A673 (cell line): ENCODE data around the gene ZNF580.

ENCODE experiments used
- EZH2 ChIP-seq: fragments of 200-600 bp; sonication (generic); IDR thresholded peaks from 2 replicates; pipeline ENCODE4 v1.6.1; 2017; ENCODE audit warnings: borderline replicate concordance, low read depth, mild to moderate bottlenecking, mixed read lengths, antibody characterized with exemption, low read length; ENCODE audit not compliant: poor library complexity, severe bottlenecking
- TF ChIP-seq, protein P1 (sequence below): fragments of 300-800, 200-600 bp; sonication (generic); conservative IDR thresholded peaks from 2 replicates; pipeline ENCODE4 v1.5.1; 2017; ENCODE audit warnings: low read depth, mild to moderate bottlenecking, antibody characterized with exemption, low read length, moderate library complexity, mixed read lengths

DNA sequence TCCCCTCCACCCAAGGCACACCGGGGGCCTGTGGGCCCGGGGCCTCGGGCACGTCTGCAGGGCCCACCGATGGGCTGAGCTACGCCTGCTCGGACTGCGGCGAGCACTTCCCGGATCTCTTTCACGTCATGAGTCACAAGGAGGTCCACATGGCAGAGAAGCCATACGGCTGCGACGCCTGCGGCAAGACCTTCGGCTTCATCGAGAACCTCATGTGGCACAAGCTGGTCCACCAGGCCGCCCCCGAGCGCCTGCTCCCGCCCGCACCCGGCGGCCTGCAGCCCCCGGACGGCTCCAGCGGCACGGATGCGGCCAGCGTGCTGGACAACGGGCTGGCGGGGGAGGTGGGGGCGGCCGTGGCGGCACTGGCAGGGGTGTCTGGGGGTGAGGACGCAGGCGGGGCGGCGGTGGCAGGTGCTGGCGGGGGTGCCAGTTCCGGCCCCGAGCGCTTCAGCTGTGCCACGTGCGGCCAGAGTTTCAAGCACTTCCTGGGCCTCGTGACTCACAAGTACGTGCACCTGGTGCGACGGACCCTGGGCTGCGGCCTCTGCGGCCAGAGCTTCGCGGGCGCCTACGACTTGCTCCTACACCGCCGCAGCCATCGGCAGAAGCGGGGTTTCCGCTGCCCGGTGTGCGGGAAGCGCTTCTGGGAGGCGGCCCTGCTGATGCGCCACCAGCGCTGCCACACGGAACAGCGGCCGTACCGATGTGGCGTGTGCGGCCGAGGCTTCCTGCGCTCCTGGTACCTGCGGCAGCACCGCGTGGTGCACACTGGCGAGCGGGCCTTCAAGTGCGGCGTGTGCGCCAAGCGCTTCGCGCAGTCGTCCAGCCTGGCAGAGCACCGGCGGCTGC lies 25.0 kb upstream of the ZNF580 start:
- TF ChIP-seq, protein P1, sequence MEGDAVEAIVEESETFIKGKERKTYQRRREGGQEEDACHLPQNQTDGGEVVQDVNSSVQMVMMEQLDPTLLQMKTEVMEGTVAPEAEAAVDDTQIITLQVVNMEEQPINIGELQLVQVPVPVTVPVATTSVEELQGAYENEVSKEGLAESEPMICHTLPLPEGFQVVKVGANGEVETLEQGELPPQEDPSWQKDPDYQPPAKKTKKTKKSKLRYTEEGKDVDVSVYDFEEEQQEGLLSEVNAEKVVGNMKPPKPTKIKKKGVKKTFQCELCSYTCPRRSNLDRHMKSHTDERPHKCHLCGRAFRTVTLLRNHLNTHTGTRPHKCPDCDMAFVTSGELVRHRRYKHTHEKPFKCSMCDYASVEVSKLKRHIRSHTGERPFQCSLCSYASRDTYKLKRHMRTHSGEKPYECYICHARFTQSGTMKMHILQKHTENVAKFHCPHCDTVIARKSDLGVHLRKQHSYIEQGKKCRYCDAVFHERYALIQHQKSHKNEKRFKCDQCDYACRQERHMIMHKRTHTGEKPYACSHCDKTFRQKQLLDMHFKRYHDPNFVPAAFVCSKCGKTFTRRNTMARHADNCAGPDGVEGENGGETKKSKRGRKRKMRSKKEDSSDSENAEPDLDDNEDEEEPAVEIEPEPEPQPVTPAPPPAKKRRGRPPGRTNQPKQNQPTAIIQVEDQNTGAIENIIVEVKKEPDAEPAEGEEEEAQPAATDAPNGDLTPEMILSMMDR = no peak
- TF ChIP-seq EZH2 = no peak
